ENCODE data around the gene CCK. TPM values are rescaled to one million over a fixed set of nuclear protein-coding genes. Genes with fewer than 3 reads are reported as not detected.

The CCK gene
- total and polyA plus RNA-seq, 4 donors, result 0.25 TPM; not detected in 3

- Histone ChIP-seq H3K27me3 (ENCODE audit: control insufficient read depth in 4 of 4, insufficient read depth in 4 of 4, low read length in 3 of 4) (peaks cover 0 to 3% (median 0%) of the 10 kb centered on the region in 4 donors), H3K36me3 (ENCODE audit: control insufficient read depth in 4 of 4, insufficient read depth in 3 of 4, low read depth in 1 of 4, low read length in 3 of 4) (no peaks in the 10 kb centered on the region), H3K27ac (ENCODE audit: low read depth in 1 of 2, low read length in 2 of 2) (no peak overlapping the region), H3K9me3 (ENCODE audit: control insufficient read depth in 4 of 4, low read length in 3 of 4) (no peaks in the 10 kb centered on the region), H3K9ac (ENCODE audit: low read depth in 1 of 2, low read length in 2 of 2) (no peak overlapping the region), H3K4me3 (ENCODE audit: low read depth in 1 of 3, low read length in 3 of 3) (no peak overlapping the region), H3K4me1 (ENCODE audit: control insufficient read depth in 4 of 4, insufficient read depth in 4 of 4, low read length in 3 of 4) (no peaks in the 10 kb centered on the region)
- WGBS, result 79% methylated on average over 5 of the region's 5 CpGs
- no peak for DNase-seq (ENCODE audit: low spot score)
- TF ChIP-seq, protein P1, sequence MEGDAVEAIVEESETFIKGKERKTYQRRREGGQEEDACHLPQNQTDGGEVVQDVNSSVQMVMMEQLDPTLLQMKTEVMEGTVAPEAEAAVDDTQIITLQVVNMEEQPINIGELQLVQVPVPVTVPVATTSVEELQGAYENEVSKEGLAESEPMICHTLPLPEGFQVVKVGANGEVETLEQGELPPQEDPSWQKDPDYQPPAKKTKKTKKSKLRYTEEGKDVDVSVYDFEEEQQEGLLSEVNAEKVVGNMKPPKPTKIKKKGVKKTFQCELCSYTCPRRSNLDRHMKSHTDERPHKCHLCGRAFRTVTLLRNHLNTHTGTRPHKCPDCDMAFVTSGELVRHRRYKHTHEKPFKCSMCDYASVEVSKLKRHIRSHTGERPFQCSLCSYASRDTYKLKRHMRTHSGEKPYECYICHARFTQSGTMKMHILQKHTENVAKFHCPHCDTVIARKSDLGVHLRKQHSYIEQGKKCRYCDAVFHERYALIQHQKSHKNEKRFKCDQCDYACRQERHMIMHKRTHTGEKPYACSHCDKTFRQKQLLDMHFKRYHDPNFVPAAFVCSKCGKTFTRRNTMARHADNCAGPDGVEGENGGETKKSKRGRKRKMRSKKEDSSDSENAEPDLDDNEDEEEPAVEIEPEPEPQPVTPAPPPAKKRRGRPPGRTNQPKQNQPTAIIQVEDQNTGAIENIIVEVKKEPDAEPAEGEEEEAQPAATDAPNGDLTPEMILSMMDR (IDR thresholded peaks at IDR 0.05; ENCODE audit: low read depth, low read length, missing input control), result no peak
- TF ChIP-seq FOXA2 (IDR thresholded peaks at IDR 0.05), result no peak
- no peak for TF ChIP-seq RAD21 (IDR thresholded peaks at IDR 0.05)
- no peak for TF ChIP-seq ZBTB33 (IDR thresholded peaks at IDR 0.05)
- TF ChIP-seq NR2F2 (IDR thresholded peaks at IDR 0.05), result no peak
Observed at GRCh38 chr3:42290966-42291714, 25.2 kb upstream of the CCK start.

DNA sequence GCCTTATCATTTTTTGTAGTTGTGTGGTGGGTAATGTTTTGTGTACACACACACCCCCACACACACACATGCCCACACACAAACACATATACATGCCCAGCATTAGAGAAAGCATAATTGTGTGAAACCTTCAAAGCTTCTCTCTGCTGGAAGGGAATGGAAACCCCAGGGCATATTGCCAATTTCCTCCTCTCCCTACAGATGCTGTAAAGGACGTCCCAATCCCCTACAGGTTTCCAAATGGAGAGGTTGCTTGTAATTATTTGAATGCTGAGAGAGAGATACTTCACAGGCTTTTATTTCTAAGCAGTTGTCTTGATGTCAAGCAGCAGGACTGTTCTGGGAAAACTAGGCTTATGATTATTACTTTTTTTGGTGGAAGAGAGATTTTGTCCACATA lies 23.0 kb upstream of the CCK start:
- H3K9ac ChIP-seq (ENCODE audit: low read depth in 1 of 2, low read length in 2 of 2), result no peak overlapping the region
- no peak for DNase-seq (ENCODE audit: low spot score)
- H3K4me1 ChIP-seq (ENCODE audit: control insufficient read depth in 4 of 4, insufficient read depth in 4 of 4, low read length in 3 of 4), result no peaks in the 10 kb centered on the region
- no peaks in the 10 kb centered on the region for H3K36me3 ChIP-seq (ENCODE audit: control insufficient read depth in 4 of 4, insufficient read depth in 3 of 4, low read depth in 1 of 4, low read length in 3 of 4)
- 29% methylated on average over 1 of the region's 1 CpG for WGBS
- H3K9me3 ChIP-seq (ENCODE audit: control insufficient read depth in 4 of 4, low read length in 3 of 4), result no peaks in the 10 kb centered on the region
- no peak overlapping the region for H3K27ac ChIP-seq (ENCODE audit: low read depth in 1 of 2, low read length in 2 of 2)
- H3K4me3 ChIP-seq (ENCODE audit: low read depth in 1 of 3, low read length in 3 of 3), result no peak overlapping the region
- H3K27me3 ChIP-seq (ENCODE audit: control insufficient read depth in 4 of 4, insufficient read depth in 4 of 4, low read length in 3 of 4), result no peaks in the 10 kb centered on the region
- TF ChIP-seq FOXA1 (IDR thresholded peaks at IDR 0.05) (no peak), REST (IDR thresholded peaks at IDR 0.05) (no peak), HNF4A (conservative IDR thresholded peaks at IDR 0.05) (no peak), TAF1 (conservative IDR thresholded peaks at IDR 0.05) (no peak), EGR1 (IDR thresholded peaks at IDR 0.05; ENCODE audit: low read depth in 2 of 2) (no peak), RAD21 (IDR thresholded peaks at IDR 0.05) (no peak), ZBTB33 (IDR thresholded peaks at IDR 0.05) (no peak), SP1 (IDR thresholded peaks at IDR 0.05) (no peak), HNF4G (IDR thresholded peaks at IDR 0.05) (no peak)
- TF ChIP-seq, protein P1 (IDR thresholded peaks at IDR 0.05; ENCODE audit: low read depth, low read length, missing input control), result no peak
